PC-3 (cell line): Measurements from ENCODE around the gene TMEM235. TPM values are rescaled to one million over a fixed set of nuclear protein-coding genes. Genes with fewer than 3 reads are reported as not detected.

Experiments used
- ATAC-seq: fragments of 200-7000 bp; cut with Tn5 transposase; 2 replicates; pipeline ENCODE4 v1.9.1; 2020; ENCODE audit warnings: mild to moderate bottlenecking, moderate library complexity
- Bru-seq: library from RNA; stranded (reverse); fragments of 400-500 nt; gene quantifications from one replicate; lab custom pipeline; 2021; lab: Mats Ljungman, UMichigan
- BruChase-seq, 2 experiments: library from RNA; stranded (reverse); fragments of 400-500 nt; gene quantifications; one replicate each; lab custom pipeline; 2021; lab: Mats Ljungman, UMichigan
- BruUV-seq: library from RNA; stranded (reverse); fragments of 400-500 nt; replicated peaks from 2 replicates; lab custom pipeline; 2021; lab: Mats Ljungman, UMichigan
- CTCF ChIA-PET: fragments of 300-600 bp; sonication (Branson Sonifier 250); formaldehyde crosslinking; loops from one replicate; lab custom pipeline; 2022; ENCODE audit warnings: antibody characterized with exemption; lab: Charles Lee
- POLR2A ChIA-PET: fragments of 300-600 bp; sonication (Branson Sonifier 250); formaldehyde crosslinking; loops from one replicate; lab custom pipeline; 2022; ENCODE audit warnings: antibody characterized with exemption; ENCODE audit not compliant: unreplicated experiment; lab: Charles Lee
- DNase-seq: peaks from one replicate; pipeline ENCODE4 v3.0.0-alpha.2; 2015
- H2AFZ ChIP-seq: fragments of 300-600 bp; sonication (generic); 2 replicates; pipeline ENCODE4 v1.6.0; 2016; ENCODE audit warnings: antibody characterized with exemption, low read length
- H3F3A ChIP-seq: fragments of 300-600 bp; sonication (generic); one replicate; pipeline ENCODE4 v1.6.0; 2017; ENCODE audit warnings: antibody characterized with exemption, low read length, control low read depth, mild to moderate bottlenecking; ENCODE audit not compliant: unreplicated experiment
- H3K27ac ChIP-seq: fragments of 300-600 bp; sonication (generic); 2 replicates; pipeline ENCODE4 v1.5.1; 2016; ENCODE audit warnings: mild to moderate bottlenecking, low read length
- H3K27me3 ChIP-seq: fragments of 300-600 bp; sonication (generic); 2 replicates; pipeline ENCODE4 v1.6.1; 2016; ENCODE audit warnings: low read length, mixed read lengths
- H3K36me3 ChIP-seq: fragments of 300-600 bp; sonication (generic); 2 replicates; pipeline ENCODE4 v1.6.1; 2016; ENCODE audit warnings: low read depth, mixed run types, low read length, mixed read lengths
- H3K4me1 ChIP-seq: fragments of 300-600 bp; sonication (generic); 2 replicates; pipeline ENCODE4 v1.5.1; 2016; ENCODE audit warnings: low read length; ENCODE audit not compliant: insufficient read depth
- H3K4me2 ChIP-seq: fragments of 300-600 bp; sonication (generic); 2 replicates; pipeline ENCODE4 v1.6.0; 2016; ENCODE audit warnings: low read length
- H3K4me3 ChIP-seq: fragments of 300-600 bp; sonication (generic); 2 replicates; pipeline ENCODE4 v1.5.1; 2016; ENCODE audit warnings: mild to moderate bottlenecking, low read length, mixed read lengths
- H3K79me2 ChIP-seq: fragments of 300-600 bp; sonication (generic); 2 replicates; pipeline ENCODE4 v1.6.1; 2017; ENCODE audit warnings: low read length, mixed read lengths
- H3K9ac ChIP-seq: fragments of 300-600 bp; sonication (generic); 2 replicates; pipeline ENCODE4 v1.6.0; 2016; ENCODE audit warnings: mild to moderate bottlenecking, low read length
- H3K9me2 ChIP-seq: fragments of 300-600 bp; sonication (generic); replicated peaks from 2 replicates; pipeline ENCODE4 v1.6.1; 2016; ENCODE audit warnings: mixed run types, low read length, mixed read lengths
- H3K9me3 ChIP-seq: fragments of 300-600 bp; sonication (generic); 2 replicates; pipeline ENCODE4 v1.6.1; 2016; ENCODE audit warnings: low read length, mixed read lengths
- H4K20me1 ChIP-seq: fragments of 300-600 bp; sonication (generic); 2 replicates; pipeline ENCODE4 v1.6.1; 2016; ENCODE audit warnings: low read length, mixed read lengths
- CTCF ChIP-seq: fragments of 300-600 bp; sonication (generic); conservative IDR thresholded peaks from 2 replicates; pipeline ENCODE4 v1.5.1; 2017; ENCODE audit warnings: antibody characterized with exemption, low read depth, mild to moderate bottlenecking, low read length
- EZH2 ChIP-seq: fragments of 300-600 bp; sonication (generic); IDR thresholded peaks from one replicate; pipeline ENCODE4 v1.6.1; 2017; ENCODE audit warnings: antibody characterized with exemption, mild to moderate bottlenecking, low read length; ENCODE audit not compliant: unreplicated experiment
- EZH2phosphoT487 ChIP-seq: fragments of 300-600 bp; sonication (generic); IDR thresholded peaks from 2 replicates; pipeline ENCODE4 v1.6.1; 2018; ENCODE audit warnings: mild to moderate bottlenecking, antibody characterized with exemption, low read length, borderline replicate concordance
- intact Hi-C: fragments of 100-400 bp; cut with micrococcal nuclease; formaldehyde crosslinking; loops from 2 replicates; pipeline ENCODE4 v1.9.0; 2023
- long read RNA-seq: library from polyadenylated mRNA; unstranded; transcript quantifications from one replicate; pipeline ENCODE4 v2.0.0, GENCODE V29; 2021; ENCODE audit not compliant: unreplicated experiment
- total RNA-seq: library from RNA; depleted of rRNA; stranded (reverse); fragments of >200 nt; gene quantifications from 2 replicates; pipeline ENCODE4 v1.2.3, GENCODE V29; 2014; rRNA removed

TMEM235 gene
- total RNA-seq (not detected in 2 replicates), Bru-seq, nascent RNA (percentile 7 among the genes with signal in this experiment), BruChase-seq, experiment 1, labeled RNA remaining after a 6-hour chase (percentile 11 among the genes with signal in this experiment), BruChase-seq, experiment 2, labeled RNA remaining after a 2-hour chase (not detected)
- long read RNA-seq, result 0 reads

GRCh38 chr17:78230996-78231935 lies at the start of gene TMEM235:
Gene TMEM235, plus strand, starts transcription at chr17:78231631. Its CDS starts 393 bp downstream, at chr17:78232024.
- intact Hi-C loops, result no loop called here
- H3K4me2 ChIP-seq, result no peak within 1 kb of the TSS
- CTCF ChIA-PET, result no interaction called here
- H3K9me3 ChIP-seq, result no peaks in the 10 kb centered on the region
- POLR2A ChIA-PET, result no interaction called here
- H3K4me3 ChIP-seq, result no peak within 1 kb of the TSS
- ATAC-seq, result no peak
- no peak for DNase-seq
- H3K9me2 ChIP-seq, result no peaks in the 10 kb centered on the region
- no peaks in the 10 kb centered on the region for H4K20me1 ChIP-seq
- no peaks in the 10 kb centered on the region for H3F3A ChIP-seq
- peaks cover 3% of the 10 kb centered on the region; the same call in 1 of the 2 replicates for H3K27me3 ChIP-seq
- H3K4me1 ChIP-seq, result peaks cover 8% of the 10 kb centered on the region; the same call in 1 of the 2 replicates
- H2AFZ ChIP-seq, result no peak within 1 kb of the TSS
- TF ChIP-seq EZH2, result no peak
- no peak for TF ChIP-seq CTCF
- no peak for TF ChIP-seq EZH2phosphoT487
- no peaks in the 10 kb centered on the region for H3K36me3 ChIP-seq
- no TSS peak for BruUV-seq
- no peak within 1 kb of the TSS for H3K9ac ChIP-seq
- H3K79me2 ChIP-seq, result no peaks in the 10 kb centered on the region
- H3K27ac ChIP-seq, result no peak within 1 kb of the TSS

GRCh38 chr17:78182504-78182903 lies 48.9 kb upstream of the TMEM235 start:
- Histone ChIP-seq H3K9me3 (no peaks in the 10 kb centered on the region), H3K4me2 (no peak overlapping the region), H3K9me2 (no peaks in the 10 kb centered on the region), H3K9ac (no peak overlapping the region), H3K27ac (no peak overlapping the region), H3K4me1 (peaks cover 17% of the 10 kb centered on the region), H3K4me3 (no peak overlapping the region), H3K36me3 (peaks cover 33% of the 10 kb centered on the region), H3K79me2 (peaks cover 51% of the 10 kb centered on the region), H4K20me1 (peaks cover 13% of the 10 kb centered on the region; the same call in 1 of the 2 replicates), H3K27me3 (no peaks in the 10 kb centered on the region), H2AFZ (no peak overlapping the region), H3F3A (no peaks in the 10 kb centered on the region)
- POLR2A ChIA-PET, result no interaction called here
- intact Hi-C loops, result no loop called here
- no peak for TF ChIP-seq EZH2phosphoT487
- no peak for TF ChIP-seq EZH2
- no peak for TF ChIP-seq CTCF
- CTCF ChIA-PET, result no interaction called here
- no peak for ATAC-seq
- DNase-seq, result no peak
- no TSS peak for BruUV-seq
